22Rv1 (cell line): ENCODE measurements around the gene LLGL1.

ENCODE experiments used
- H3K27ac ChIP-seq: fragments of 450-650 bp; 2 replicates; pipeline ENCODE4 v1.5.1; 2017
- CTCF ChIP-seq: fragments of 450-650 bp; IDR thresholded peaks from 2 replicates; pipeline ENCODE4 v1.5.1; 2017; ENCODE audit warnings: mild to moderate bottlenecking
- ZFX ChIP-seq: fragments of 450-650 bp; IDR thresholded peaks from 2 replicates; pipeline ENCODE4 v1.6.1; 2017; ENCODE audit warnings: antibody characterized with exemption, borderline replicate concordance

Gene LLGL1

GRCh38 chr17:18182110-18182977 lies 43.1 kb upstream of the LLGL1 start:
- TF ChIP-seq CTCF (no peak), ZFX (no peak)

GRCh38 chr17:18182978-18183333 lies 42.5 kb upstream of the LLGL1 start:
- peak overlapping the region; percentile 97 for H3K27ac ChIP-seq

More at GRCh38 chr17:18182110-18182977, 43.1 kb upstream of the LLGL1 start:
- H3K27ac ChIP-seq, result peak overlapping the region; percentile 97

GRCh38 chr17:18183334-18184142 lies 41.9 kb upstream of the LLGL1 start, which contains the start of gene ALKBH5:
Gene ALKBH5, plus strand, starts transcription at chr17:18183828. Its CDS starts 416 bp downstream, at chr17:18184244.
- no peak; the same call in 1 of the 2 replicates for TF ChIP-seq CTCF
- no peak for TF ChIP-seq ZFX

More at GRCh38 chr17:18182978-18183333, 42.5 kb upstream of the LLGL1 start:
- TF ChIP-seq ZFX, result no peak

GRCh38 chr17:18184143-18185031 lies 41.0 kb upstream of the LLGL1 start:
- TF ChIP-seq CTCF (no peak), ZFX (no peak)
- peak overlapping the region; percentile 97 for H3K27ac ChIP-seq

More at GRCh38 chr17:18183334-18184142, 41.9 kb upstream of the LLGL1 start, which contains the start of gene ALKBH5:
- H3K27ac ChIP-seq, result peak within 1 kb of the TSS; percentile 97

- TF ChIP-seq CTCF (no peak), ZFX (no peak)
- H3K27ac ChIP-seq, result 0 out of 2 replicates have a peak overlapping the region, but pooled peaks have one; percentile 22
Measured at GRCh38 chr17:18185391-18185790, 40.0 kb upstream of the LLGL1 start.

GRCh38 chr17:18185832-18186626 lies 39.4 kb upstream of the LLGL1 start:
- TF ChIP-seq ZFX (no peak), CTCF (no peak)
- no peak overlapping the region for H3K27ac ChIP-seq
